Heart left ventricle (tissue), 16 donors: ENCODE results near the gene BOC. TPM values are rescaled to one million over a fixed set of nuclear protein-coding genes. Genes with fewer than 3 reads are reported as not detected.

ENCODE experiments used
- ATAC-seq, 4 donors: fragments of 200-7000 bp; cut with Tn5 transposase; one replicate each; pipeline ENCODE4 v1.9.1; 2020 to 2022; ENCODE audit warnings: moderate library complexity in 4 of 4, mild to moderate bottlenecking in 3 of 4, moderate number of reproducible peaks in 1 of 4
- DNase-seq, 5 donors: peaks; one replicate each; pipeline ENCODE4 v3.0.0-alpha.2; 2020
- H3K27ac ChIP-seq, 12 donors: fragments of 200-600 bp; sonication (generic) in 4 of 12; one replicate each; pipeline versions ENCODE4 v1.5.0 to v1.8.0; 2016 to 2022; ENCODE audit warnings: mild to moderate bottlenecking in 2 of 12
- H3K27me3 ChIP-seq, 9 donors: fragments of 200-600 bp; sonication (generic) in 2 of 9; one replicate each; pipeline versions ENCODE4 v1.5.1 to v1.8.0; 2016 to 2022; ENCODE audit warnings: mild to moderate bottlenecking in 3 of 9
- H3K36me3 ChIP-seq, 9 donors: fragments of 200-600 bp; sonication (generic) in 2 of 9; one replicate each; pipeline versions ENCODE4 v1.5.0 to v1.8.0; 2018 to 2022; ENCODE audit warnings: mild to moderate bottlenecking in 2 of 9
- H3K4me1 ChIP-seq, 12 donors: fragments of 200-600 bp; sonication (generic) in 4 of 12; one replicate each; pipeline versions ENCODE4 v1.5.0 to v1.8.0; 2016 to 2022; ENCODE audit warnings: mild to moderate bottlenecking in 3 of 12
- H3K4me3 ChIP-seq, 12 donors: fragments of 200-600 bp; sonication (generic) in 4 of 12; one replicate each; pipeline versions ENCODE4 v1.5.0 to v1.8.0; 2017 to 2022; ENCODE audit warnings: mild to moderate bottlenecking in 9 of 12, moderate library complexity in 4 of 12
- H3K9me3 ChIP-seq, 12 donors: fragments of 200-600 bp; sonication (generic) in 4 of 12; one replicate each; pipeline versions ENCODE4 v1.5.0 to v1.8.0; 2016 to 2022; ENCODE audit warnings: mild to moderate bottlenecking in 1 of 12
- POLR2A ChIP-seq, 2 donors: fragments of 450-650 bp; IDR thresholded peaks; one replicate each; pipeline ENCODE4 v1.6.1; 2017; ENCODE audit warnings: antibody characterized with exemption in 2 of 2, mild to moderate bottlenecking in 2 of 2, moderate library complexity in 2 of 2
- WGBS, 4 donors: extraction: QIAGEN DNeasy Blood & Tissue Kit in 2 of 4; methylation state at CpG; one replicate each; pipeline versions ENCODE4 v1.1.5 to v1.1.7; 2013 to 2018; 5-methylcytosine and 5-hydroxymethylcytosine counted together
- intact Hi-C, 10 donors: fragments of 100-400 bp; cut with DNase I; formaldehyde crosslinking; loops; one replicate each; pipeline versions ENCODE4 v1.11.1 to v1.14.2; 2022
- polyA plus RNA-seq, 2 donors: library from polyadenylated mRNA; stranded (reverse); fragments of 200-250 nt; gene quantifications; one replicate each; pipeline ENCODE4 v1.2.3, GENCODE V29; 2013
- total RNA-seq, 9 donors: library from RNA; depleted of rRNA in 2 of 9; stranded (reverse); fragments of >200 nt in 2 of 9; fragmentation: NEBNext Ultra II Directional in 3 of 9; extraction: Animal tissue kit (Norgen Biotek cat#: 25700) in 3 of 9; gene quantifications; one replicate each; pipeline versions ENCODE4 v1.1.0 to v1.2.4, GENCODE V29; 2016 to 2023
- TF ChIP-seq, protein P1 (sequence below), 12 donors: fragments of 200-600 bp; sonication (generic) in 4 of 12; IDR thresholded peaks; one replicate each; pipeline versions ENCODE4 v1.5.0 to v1.8.0; 2018 to 2022; ENCODE audit warnings: antibody characterized with exemption in 12 of 12, mild to moderate bottlenecking in 5 of 12
- donor health status: ischemic (EF 13 %, LVEDD 7.1; RV severe dilation, severe dysfunction).
- donor health status: healthy with polysubstance abuse.
- donor health status: DM: no; HTN: yes; CAD: no.
- donor health status: DM: no; HTN: no; CAD: no.
- donor health status: ischemic (EF 25% LVEDD 6.9; RV normal size, moderate dysfunction).
- donor health status: ischemic (EF 25% LVEDD 5.7; RV mildly dilated, moderate dysfunction).
- donor health status: healthy.
- donor health status: DM: yes; HTN: yes; CAD: no.
- donor health status: ischemic (EF 35%, LVEDD 5.7; RV mildly dilated, moderate dysfunction).
- donor health status: nonischemic (EF 11% LVEDD 7.7; RV severe dilation, severe dysfunction).
- donor health status: DM: yes; HTN: yes; CAD: no.
- donor health status: PGD.
- donor health status: ischemic (EF 29% LVEDD 5.4; RV normal size, mild dysfunction).
- donor health status: nonischemic (EF 23%, LVEDD 6.1; RV moderate dilation, normal function).

BOC gene
- total and polyA plus RNA-seq, 11 donors: 1.9 to 12.2 (median 4.4) TPM

- Histone ChIP-seq H3K27me3 (no peaks in the 10 kb centered on the region), H3K9me3 (no peaks in the 10 kb centered on the region), H3K4me1 (peaks cover 0 to 8% (median 0%) of the 10 kb centered on the region in 12 donors), H3K27ac (peak overlapping the region in 1 of 12 donors; percentile 51), H3K36me3 (peaks cover 0 to 26% (median 0%) of the 10 kb centered on the region in 9 donors), H3K4me3 (no peak overlapping the region)
- ATAC-seq: peak in 3 of 4 donors; percentile 41 to 55 (median 43)
- no peak for TF ChIP-seq POLR2A (IDR thresholded peaks at IDR 0.05)
- TF ChIP-seq, protein P1, sequence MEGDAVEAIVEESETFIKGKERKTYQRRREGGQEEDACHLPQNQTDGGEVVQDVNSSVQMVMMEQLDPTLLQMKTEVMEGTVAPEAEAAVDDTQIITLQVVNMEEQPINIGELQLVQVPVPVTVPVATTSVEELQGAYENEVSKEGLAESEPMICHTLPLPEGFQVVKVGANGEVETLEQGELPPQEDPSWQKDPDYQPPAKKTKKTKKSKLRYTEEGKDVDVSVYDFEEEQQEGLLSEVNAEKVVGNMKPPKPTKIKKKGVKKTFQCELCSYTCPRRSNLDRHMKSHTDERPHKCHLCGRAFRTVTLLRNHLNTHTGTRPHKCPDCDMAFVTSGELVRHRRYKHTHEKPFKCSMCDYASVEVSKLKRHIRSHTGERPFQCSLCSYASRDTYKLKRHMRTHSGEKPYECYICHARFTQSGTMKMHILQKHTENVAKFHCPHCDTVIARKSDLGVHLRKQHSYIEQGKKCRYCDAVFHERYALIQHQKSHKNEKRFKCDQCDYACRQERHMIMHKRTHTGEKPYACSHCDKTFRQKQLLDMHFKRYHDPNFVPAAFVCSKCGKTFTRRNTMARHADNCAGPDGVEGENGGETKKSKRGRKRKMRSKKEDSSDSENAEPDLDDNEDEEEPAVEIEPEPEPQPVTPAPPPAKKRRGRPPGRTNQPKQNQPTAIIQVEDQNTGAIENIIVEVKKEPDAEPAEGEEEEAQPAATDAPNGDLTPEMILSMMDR (IDR thresholded peaks at IDR 0.05): peak; percentile 91 to 100 (median 98)
- DNase-seq: peak in 2 of 5 donors; percentile 45
- intact Hi-C loops: loop anchor here (1.0 to 10.0 kb wide), 11 partner anchors 73 to 646 kb away; partner anchors contain the start of genes CCDC80 (in 2 of the 10) and BOC (in 1 of the 10)
- 57 to 58% (median 57%) methylated on average over 5 of the region's 5 CpGs for WGBS, 4 donors
These were observed 76.7 kb downstream of the BOC start for GRCh38 chr3:113287803-113288648.

DNA sequence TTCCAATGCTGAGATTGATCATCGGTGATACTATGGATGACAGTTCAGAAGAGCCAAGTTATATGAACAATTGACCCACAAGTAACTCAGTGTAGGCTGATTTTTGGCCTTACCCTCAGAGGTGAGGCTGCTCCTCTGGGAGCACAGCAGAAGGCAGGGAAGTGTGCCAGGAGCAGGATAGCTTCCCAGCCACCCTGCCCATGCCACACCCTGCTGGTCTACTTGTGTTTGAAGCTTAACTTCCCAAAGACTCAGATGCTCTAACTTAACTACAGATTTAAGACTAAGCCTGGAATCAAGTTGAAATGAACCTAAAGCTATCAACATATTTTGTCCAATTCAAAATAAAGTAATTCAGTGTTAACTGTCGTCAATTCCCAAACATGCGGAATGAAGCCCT, 77.5 kb downstream of the BOC start:
- intact Hi-C loops: loop anchor here (1.0 to 10.0 kb wide), 11 partner anchors 74 to 647 kb away; partner anchors contain the start of genes CCDC80 (in 2 of the 10) and BOC (in 1 of the 10)
- H3K36me3 ChIP-seq: peaks cover 0 to 17% (median 0%) of the 10 kb centered on the region in 9 donors
- TF ChIP-seq, protein P1 (IDR thresholded peaks at IDR 0.05): no peak
- TF ChIP-seq POLR2A (IDR thresholded peaks at IDR 0.05): no peak
- H3K4me3 ChIP-seq: no peak overlapping the region
- DNase-seq: no peak
- no peak for ATAC-seq
- peaks cover 0 to 8% (median 0%) of the 10 kb centered on the region in 12 donors for H3K4me1 ChIP-seq
- no peaks in the 10 kb centered on the region for H3K27me3 ChIP-seq
- H3K9me3 ChIP-seq: no peaks in the 10 kb centered on the region
- peak overlapping the region in 1 of 12 donors; percentile 26 for H3K27ac ChIP-seq
- WGBS, 4 donors: 93 to 98% (median 95%) methylated on average over 3 of the region's 3 CpGs

GRCh38 chr3:113291572-113291971, 80.2 kb downstream of the BOC start:
- H3K27me3 ChIP-seq: no peaks in the 10 kb centered on the region
- peaks cover 0 to 8% (median 0%) of the 10 kb centered on the region in 12 donors for H3K4me1 ChIP-seq
- no peak for TF ChIP-seq POLR2A (IDR thresholded peaks at IDR 0.05)
- TF ChIP-seq, protein P1 (IDR thresholded peaks at IDR 0.05): no peak
- H3K9me3 ChIP-seq: no peaks in the 10 kb centered on the region
- DNase-seq (no peak), ATAC-seq (no peak)
- H3K36me3 ChIP-seq: peaks cover 0 to under 1% (median 0%) of the 10 kb centered on the region in 9 donors
- WGBS, 4 donors: 59 to 64% (median 61%) methylated on average over 6 of the region's 6 CpGs
- intact Hi-C loops: no loop called here
- H3K4me3 ChIP-seq: no peak overlapping the region
- H3K27ac ChIP-seq: peak overlapping the region in 2 of 12 donors; percentile 26 to 48

DNA sequence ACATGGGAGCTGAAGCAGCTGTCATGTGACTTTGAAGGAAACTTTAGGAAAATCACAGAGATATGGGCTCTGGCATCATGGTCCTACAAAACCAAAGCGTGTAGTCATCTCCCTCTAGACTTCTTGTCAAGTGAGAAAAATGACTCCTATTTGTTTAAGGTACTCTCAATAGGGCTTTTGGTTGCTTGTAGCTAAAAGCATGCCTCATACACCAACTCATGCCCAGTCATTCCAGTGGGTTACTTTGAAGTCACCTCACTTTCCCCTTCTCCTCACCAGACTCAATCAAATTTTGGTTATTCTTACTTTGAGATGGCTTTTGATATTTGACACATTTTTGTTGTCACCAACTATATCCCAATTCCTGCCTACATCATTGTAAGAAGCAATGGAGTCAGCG, 81.6 kb downstream of the BOC start:
- DNase-seq: no peak
- Histone ChIP-seq H3K4me1 (no peaks in the 10 kb centered on the region), H3K9me3 (no peaks in the 10 kb centered on the region), H3K27ac (no peak overlapping the region), H3K4me3 (no peak overlapping the region), H3K36me3 (no peaks in the 10 kb centered on the region), H3K27me3 (no peaks in the 10 kb centered on the region)
- no peak for ATAC-seq
- intact Hi-C loops: no loop called here
- 92 to 99% (median 97%) methylated on average over 2 of the region's 2 CpGs for WGBS, 4 donors
- TF ChIP-seq, protein P1 (IDR thresholded peaks at IDR 0.05): no peak
- TF ChIP-seq POLR2A (IDR thresholded peaks at IDR 0.05): no peak
